ENCODE measurements around the gene ZDHHC17.

The ZDHHC17 gene

GRCh38 chr12:76852106-76852505, 88.2 kb downstream of the ZDHHC17 start:
- no peak for DNase-seq (ENCODE audit: low read depth)
- TF ChIP-seq CTCF (IDR thresholded peaks at IDR 0.05; ENCODE audit: insufficient read depth, low read depth, low read length, missing control alignments) = no peak
- H3K4me3 ChIP-seq (ENCODE audit: low read depth, low read length) = no peak overlapping the region

GRCh38 chr12:76855271-76855670, 91.4 kb downstream of the ZDHHC17 start:
- no peak for TF ChIP-seq CTCF (IDR thresholded peaks at IDR 0.05; ENCODE audit: insufficient read depth, low read depth, low read length, missing control alignments)
- DNase-seq (ENCODE audit: low read depth) = no peak
- H3K4me3 ChIP-seq (ENCODE audit: low read depth, low read length) = no peak overlapping the region

GRCh38 chr12:76856018-76856644, 92.2 kb downstream of the ZDHHC17 start:
- H3K4me3 ChIP-seq (ENCODE audit: low read depth, low read length) = no peak overlapping the region
- no peak for TF ChIP-seq CTCF (IDR thresholded peaks at IDR 0.05; ENCODE audit: insufficient read depth, low read depth, low read length, missing control alignments)
- no peak for DNase-seq (ENCODE audit: low read depth)

- TF ChIP-seq CTCF (IDR thresholded peaks at IDR 0.05; ENCODE audit: insufficient read depth, low read depth, low read length, missing control alignments) = no peak
- DNase-seq (ENCODE audit: low read depth) = no peak
- H3K4me3 ChIP-seq (ENCODE audit: low read depth, low read length) = no peak overlapping the region
Measured at GRCh38 chr12:76859611-76860010, 95.7 kb downstream of the ZDHHC17 start.

GRCh38 chr12:76860256-76860655, 96.3 kb downstream of the ZDHHC17 start:
- TF ChIP-seq CTCF (IDR thresholded peaks at IDR 0.05; ENCODE audit: insufficient read depth, low read depth, low read length, missing control alignments) = no peak
- no peak for DNase-seq (ENCODE audit: low read depth)

GRCh38 chr12:76863005-76863670, 99.2 kb downstream of the ZDHHC17 start:
- H3K4me3 ChIP-seq (ENCODE audit: low read depth, low read length) = no peak overlapping the region
- no peak for DNase-seq (ENCODE audit: low read depth)
- no peak for TF ChIP-seq CTCF (IDR thresholded peaks at IDR 0.05; ENCODE audit: insufficient read depth, low read depth, low read length, missing control alignments)

More at GRCh38 chr12:76860256-76860655, 96.3 kb downstream of the ZDHHC17 start:
- H3K4me3 ChIP-seq (ENCODE audit: low read depth, low read length) = no peak overlapping the region
